Mesendoderm (in vitro differentiated cells): ENCODE data around the gene SLC13A3.
A peak's percentile ranks its signal among the peaks of the same experiment; 100 is the strongest.
"Not testable (repeated sequence)": the region's sequence is repeated elsewhere in the genome, so short reads cannot be mapped to it uniquely, and the experiment has no call there.

Source experiments
- DNase-seq: peaks from one replicate; pipeline ENCODE4 v3.0.0; 2013
- H2AK5ac ChIP-seq: 2 replicates; pipeline ENCODE4 v1.6.1; 2013; ENCODE audit warnings: low read length, inconsistent platforms
- H2BK120ac ChIP-seq: 2 replicates; pipeline ENCODE4 v1.6.1; 2013; ENCODE audit warnings: low read depth, mild to moderate bottlenecking, low read length, moderate library complexity, mixed read lengths
- H2BK15ac ChIP-seq: replicated peaks from 2 replicates; pipeline ENCODE4 v1.6.1; 2013; ENCODE audit warnings: low read depth, mild to moderate bottlenecking, moderate library complexity
- H2BK5ac ChIP-seq: 2 replicates; pipeline ENCODE4 v1.6.1; 2013; ENCODE audit warnings: low read length, inconsistent platforms
- H3K18ac ChIP-seq: 2 replicates; pipeline ENCODE4 v1.6.1; 2013; ENCODE audit warnings: mild to moderate bottlenecking, low read length, mixed read lengths
- H3K23ac ChIP-seq: one replicate; pipeline ENCODE4 v1.6.1; 2013; ENCODE audit warnings: low read length
- H3K27ac ChIP-seq: 2 replicates; pipeline ENCODE4 v1.5.1; 2013; ENCODE audit warnings: low read depth, mild to moderate bottlenecking, inconsistent platforms, low read length, moderate library complexity
- H3K27me3 ChIP-seq: 2 replicates; pipeline ENCODE4 v1.6.1; 2013; ENCODE audit warnings: low read length, control low read depth, mild to moderate bottlenecking, inconsistent platforms; ENCODE audit not compliant: insufficient read depth, poor library complexity
- H3K36me3 ChIP-seq: 2 replicates; pipeline ENCODE4 v1.6.1; 2013; ENCODE audit warnings: low read length, inconsistent platforms; ENCODE audit not compliant: control insufficient read depth, insufficient read depth
- H3K4ac ChIP-seq: one replicate; pipeline ENCODE4 v1.6.1; 2013; ENCODE audit warnings: low read depth, mild to moderate bottlenecking, low read length, moderate library complexity
- H3K4me1 ChIP-seq: 2 replicates; pipeline ENCODE4 v1.6.1; 2013; ENCODE audit warnings: low read depth, low read length, inconsistent platforms; ENCODE audit not compliant: control insufficient read depth
- H3K4me2 ChIP-seq: 2 replicates; pipeline ENCODE4 v1.6.1; 2013; ENCODE audit warnings: low read length
- H3K4me3 ChIP-seq: 2 replicates; pipeline ENCODE4 v1.5.1; 2013; ENCODE audit warnings: mild to moderate bottlenecking, low read length
- H3K56ac ChIP-seq: one replicate; pipeline ENCODE4 v1.6.1; 2013; ENCODE audit warnings: low read length
- H3K79me1 ChIP-seq: 2 replicates; pipeline ENCODE4 v1.6.1; 2013; ENCODE audit warnings: low read length, inconsistent platforms
- H3K79me2 ChIP-seq: 2 replicates; pipeline ENCODE4 v1.6.1; 2013; ENCODE audit warnings: mild to moderate bottlenecking, low read length; ENCODE audit not compliant: control insufficient read depth, insufficient read depth
- H3K9ac ChIP-seq: 2 replicates; pipeline ENCODE4 v1.6.1; 2013; ENCODE audit warnings: low read length, inconsistent platforms
- H4K5ac ChIP-seq: one replicate; pipeline ENCODE4 v1.6.1; 2013; ENCODE audit warnings: low read length
- H4K8ac ChIP-seq: one replicate; pipeline ENCODE4 v1.6.1; 2013; ENCODE audit warnings: low read depth, mild to moderate bottlenecking, control low read depth, low read length, moderate library complexity
- WGBS: extraction: QIAGEN DNeasy Blood & Tissue Kit; methylation state at CpG from one replicate; pipeline ENCODE4 v1.1.7; 2013; ENCODE audit warnings: low lambda C conversion rate, missing lambda C conversion rate; ENCODE audit not compliant: insufficient coverage; ENCODE audit errors: extremely low coverage; 5-methylcytosine and 5-hydroxymethylcytosine counted together

Gene SLC13A3

GRCh38 chr20:46676649-46677316 lies 25.5 kb upstream of the SLC13A3 start:
- not testable (repeated sequence) for H3K4me2 ChIP-seq, H2BK15ac ChIP-seq, H2AK5ac ChIP-seq, DNase-seq, H2BK120ac ChIP-seq, H3K36me3 ChIP-seq, H2BK5ac ChIP-seq, H3K27me3 ChIP-seq, H3K27ac ChIP-seq, H3K56ac ChIP-seq, H3K4ac ChIP-seq, H3K9ac ChIP-seq, H3K18ac ChIP-seq, H3K4me1 ChIP-seq, H3K4me3 ChIP-seq, H3K23ac ChIP-seq, H3K79me2 ChIP-seq, H4K8ac ChIP-seq, H4K5ac ChIP-seq
- no CpG with 5 or more reads among the region's 14 CpGs for WGBS
- H3K79me1 ChIP-seq, result peaks cover 11% of the 10 kb centered on the region

- H3K4me2 ChIP-seq, result no peak overlapping the region
- no peak overlapping the region for H3K27ac ChIP-seq
- no peaks in the 10 kb centered on the region for H3K79me1 ChIP-seq
- no peaks in the 10 kb centered on the region for H3K79me2 ChIP-seq
- H2BK5ac ChIP-seq, result no peak overlapping the region
- peak; percentile 15 for DNase-seq
- WGBS, result no CpG with 5 or more reads among the region's 14 CpGs
- no peak overlapping the region for H2BK120ac ChIP-seq
- H2AK5ac ChIP-seq, result no peak overlapping the region
- H3K23ac ChIP-seq, result no peak overlapping the region
- no peak overlapping the region for H4K8ac ChIP-seq
- no peak overlapping the region for H3K9ac ChIP-seq
- no peaks in the 10 kb centered on the region for H3K27me3 ChIP-seq
- H3K56ac ChIP-seq, result peak overlapping the region; percentile 15
- H3K4me3 ChIP-seq, result no peak overlapping the region
- no peak overlapping the region for H3K18ac ChIP-seq
- H2BK15ac ChIP-seq, result no peak overlapping the region
- H3K36me3 ChIP-seq, result no peaks in the 10 kb centered on the region
- no peaks in the 10 kb centered on the region for H3K4me1 ChIP-seq
- no peak overlapping the region for H4K5ac ChIP-seq
- no peak overlapping the region for H3K4ac ChIP-seq
Observed at GRCh38 chr20:46674253-46675083, 23.2 kb upstream of the SLC13A3 start.

- Histone ChIP-seq H2BK15ac (no peak overlapping the region), H4K5ac (no peak overlapping the region), H3K56ac (no peak overlapping the region), H3K79me1 (no peaks in the 10 kb centered on the region), H2BK5ac (no peak overlapping the region), H3K4me1 (no peaks in the 10 kb centered on the region), H4K8ac (no peak overlapping the region), H3K9ac (no peak overlapping the region), H3K4me3 (no peak overlapping the region), H3K27me3 (no peaks in the 10 kb centered on the region), H2AK5ac (no peak overlapping the region), H3K27ac (no peak overlapping the region), H3K4me2 (no peak overlapping the region), H3K79me2 (no peaks in the 10 kb centered on the region), H3K36me3 (no peaks in the 10 kb centered on the region), H3K18ac (no peak overlapping the region), H3K4ac (no peak overlapping the region), H2BK120ac (no peak overlapping the region), H3K23ac (no peak overlapping the region)
- DNase-seq, result no peak
- WGBS, result no CpG with 5 or more reads among the region's 11 CpGs
Observed at GRCh38 chr20:46673394-46674252, 22.4 kb upstream of the SLC13A3 start.

- H3K4me3 ChIP-seq, result no peak overlapping the region
- DNase-seq, result no peak
- no CpG with 5 or more reads among the region's 5 CpGs for WGBS
Observed at GRCh38 chr20:46672543-46673148, 21.4 kb upstream of the SLC13A3 start.

GRCh38 chr20:46671866-46672542 lies 20.7 kb upstream of the SLC13A3 start:
- Histone ChIP-seq H3K18ac (no peak overlapping the region), H3K27ac (no peak overlapping the region), H4K5ac (no peak overlapping the region), H3K27me3 (no peaks in the 10 kb centered on the region), H3K23ac (no peak overlapping the region), H3K79me2 (no peaks in the 10 kb centered on the region), H4K8ac (no peak overlapping the region), H3K4ac (no peak overlapping the region), H2BK15ac (no peak overlapping the region), H3K4me3 (no peak overlapping the region), H2BK120ac (no peak overlapping the region), H3K36me3 (no peaks in the 10 kb centered on the region), H3K4me2 (no peak overlapping the region), H3K79me1 (no peaks in the 10 kb centered on the region), H3K56ac (no peak overlapping the region), H3K4me1 (no peaks in the 10 kb centered on the region), H2AK5ac (no peak overlapping the region), H3K9ac (no peak overlapping the region), H2BK5ac (no peak overlapping the region)
- no CpG with 5 or more reads among the region's 3 CpGs for WGBS
- no peak for DNase-seq

More at GRCh38 chr20:46672543-46673148, 21.4 kb upstream of the SLC13A3 start:
- Histone ChIP-seq H3K56ac (no peak overlapping the region), H4K8ac (no peak overlapping the region), H3K4me2 (no peak overlapping the region), H2BK15ac (no peak overlapping the region), H2BK5ac (no peak overlapping the region), H4K5ac (no peak overlapping the region), H3K36me3 (no peaks in the 10 kb centered on the region), H3K27me3 (no peaks in the 10 kb centered on the region), H3K79me1 (no peaks in the 10 kb centered on the region), H3K79me2 (no peaks in the 10 kb centered on the region), H3K18ac (no peak overlapping the region), H3K4ac (no peak overlapping the region), H2AK5ac (no peak overlapping the region), H3K9ac (no peak overlapping the region), H3K4me1 (no peaks in the 10 kb centered on the region), H3K23ac (no peak overlapping the region), H2BK120ac (no peak overlapping the region), H3K27ac (no peak overlapping the region)
